IPS-20b (cell line): ENCODE data around the gene IQUB.
"Not testable (repeated sequence)": the region's sequence is repeated elsewhere in the genome, so short reads cannot be mapped to it uniquely, and the experiment has no call there.

Experiments used
- H3K27ac ChIP-seq: one replicate; pipeline ENCODE4 v1.5.1; 2013; ENCODE audit warnings: low read length
- H3K27me3 ChIP-seq: 2 replicates; pipeline ENCODE4 v1.6.1; 2013; ENCODE audit warnings: mild to moderate bottlenecking, low read length, inconsistent platforms; ENCODE audit not compliant: insufficient read depth
- H3K36me3 ChIP-seq: 2 replicates; pipeline ENCODE4 v1.6.1; 2013; ENCODE audit warnings: low read depth, mild to moderate bottlenecking, inconsistent platforms, low read length, moderate library complexity; ENCODE audit not compliant: insufficient read depth
- H3K4me1 ChIP-seq: 2 replicates; pipeline ENCODE4 v1.6.1; 2013; ENCODE audit warnings: mild to moderate bottlenecking, control low read depth, inconsistent platforms, low read length, moderate library complexity; ENCODE audit not compliant: insufficient read depth
- H3K4me3 ChIP-seq: 2 replicates; pipeline ENCODE4 v1.5.1; 2013; ENCODE audit warnings: mild to moderate bottlenecking, low read length, inconsistent platforms
- H3K9ac ChIP-seq: 2 replicates; pipeline ENCODE4 v1.6.1; 2013; ENCODE audit warnings: low read depth, mild to moderate bottlenecking, inconsistent platforms, low read length, moderate library complexity
- H3K9me3 ChIP-seq: 2 replicates; pipeline ENCODE4 v1.6.1; 2013; ENCODE audit warnings: mild to moderate bottlenecking, low read depth, low read length, inconsistent platforms; ENCODE audit not compliant: insufficient read depth

Gene IQUB

DNA sequence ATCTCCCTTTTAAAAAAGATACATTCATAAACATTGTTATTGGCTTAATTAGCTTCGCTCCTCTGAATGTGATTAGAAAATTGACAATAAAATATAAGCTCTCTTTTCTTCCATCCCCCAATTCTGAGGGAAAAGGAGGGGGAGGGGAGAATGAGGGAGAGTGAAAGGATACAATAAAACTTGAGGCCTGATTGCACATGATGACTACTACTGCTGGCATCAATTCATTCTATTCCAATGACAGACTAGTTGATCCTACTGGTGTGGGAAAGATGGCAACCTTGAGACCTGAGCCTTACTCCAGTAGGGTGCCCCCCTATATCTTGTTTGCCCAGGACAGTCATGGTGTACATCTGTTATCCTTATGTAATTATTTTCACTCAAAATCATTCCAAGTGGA, 4.5 kb upstream of the IQUB start:
- H3K27me3 ChIP-seq, result peaks cover 4% of the 10 kb centered on the region

DNA sequence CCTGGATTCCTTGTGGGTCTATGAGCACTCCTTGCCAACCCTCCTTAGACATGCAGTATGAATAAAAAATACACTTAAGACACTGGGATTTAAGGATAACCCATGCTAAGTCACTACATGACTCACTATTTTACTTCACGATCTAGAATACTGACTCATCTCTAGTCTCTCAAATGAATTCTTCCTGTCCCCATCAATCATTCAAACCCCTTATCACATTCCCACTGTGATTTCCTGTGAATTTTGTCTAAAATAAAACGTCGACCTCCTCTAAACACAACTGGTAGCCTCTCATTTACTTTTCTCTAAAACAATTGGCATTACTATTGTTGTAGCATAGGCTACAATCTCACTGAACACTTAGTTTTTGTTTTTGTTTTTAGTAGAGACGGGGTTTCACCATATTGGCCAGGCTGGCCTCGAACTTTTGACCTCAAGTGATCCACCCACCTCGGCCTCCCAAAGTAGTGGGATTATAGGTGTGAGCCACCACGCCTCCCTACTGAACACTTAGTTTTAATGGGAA, 3.9 kb upstream of the IQUB start:
- peaks cover 10% of the 10 kb centered on the region for H3K27me3 ChIP-seq
- no peak overlapping the region for H3K4me3 ChIP-seq
- no peaks in the 10 kb centered on the region for H3K9me3 ChIP-seq
- no peak overlapping the region for H3K9ac ChIP-seq
- no peak overlapping the region for H3K27ac ChIP-seq
- peaks cover 7% of the 10 kb centered on the region; the same call in 1 of the 2 replicates for H3K36me3 ChIP-seq
- H3K4me1 ChIP-seq, result peaks cover 3% of the 10 kb centered on the region; the same call in 1 of the 2 replicates

More for the DNA sequence above, 4.5 kb upstream of the IQUB start:
- H3K9ac ChIP-seq, result no peak overlapping the region
- peaks cover 12% of the 10 kb centered on the region; the same call in 1 of the 2 replicates for H3K36me3 ChIP-seq
- no peak overlapping the region for H3K4me3 ChIP-seq
- no peaks in the 10 kb centered on the region for H3K9me3 ChIP-seq
- peaks cover 1% of the 10 kb centered on the region; the same call in 1 of the 2 replicates for H3K4me1 ChIP-seq
- H3K27ac ChIP-seq, result no peak overlapping the region

DNA sequence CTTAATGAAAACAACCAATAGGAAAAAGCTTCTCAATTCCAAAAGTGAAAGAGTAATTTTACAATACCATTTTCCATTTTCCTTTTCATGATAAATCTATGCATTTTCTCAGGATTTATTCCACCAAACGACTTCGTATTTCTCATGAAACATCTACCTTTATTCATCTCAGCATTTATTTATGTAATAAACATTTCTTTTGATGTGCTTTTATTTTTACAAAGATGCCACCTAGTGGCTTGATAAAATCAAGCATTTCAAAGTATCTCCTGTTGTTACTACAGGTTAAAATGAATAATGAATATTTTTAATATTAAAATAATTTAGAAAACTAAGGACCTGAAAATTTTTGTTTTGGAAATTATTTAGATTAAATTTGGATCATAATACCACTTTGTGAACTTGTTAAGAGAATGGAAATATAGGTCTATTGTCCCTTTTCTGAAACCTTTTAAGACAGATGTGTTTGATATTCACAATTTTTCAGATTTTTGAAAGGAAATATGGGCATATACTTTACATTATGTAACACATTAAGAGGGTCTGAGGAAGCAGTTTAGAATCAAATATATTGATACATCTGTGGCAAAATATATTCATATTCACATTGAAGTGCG, 2.7 kb upstream of the IQUB start:
- H3K27ac ChIP-seq, result no peak overlapping the region
- H3K9me3 ChIP-seq, result no peaks in the 10 kb centered on the region
- 0 out of 2 replicates have a peak, but pooled peaks cover 5% of the 10 kb centered on the region for H3K36me3 ChIP-seq
- H3K4me1 ChIP-seq, result peaks cover 3% of the 10 kb centered on the region; the same call in 1 of the 2 replicates
- H3K9ac ChIP-seq, result no peak overlapping the region
- H3K27me3 ChIP-seq, result peaks cover 13% of the 10 kb centered on the region
- no peak overlapping the region for H3K4me3 ChIP-seq

DNA sequence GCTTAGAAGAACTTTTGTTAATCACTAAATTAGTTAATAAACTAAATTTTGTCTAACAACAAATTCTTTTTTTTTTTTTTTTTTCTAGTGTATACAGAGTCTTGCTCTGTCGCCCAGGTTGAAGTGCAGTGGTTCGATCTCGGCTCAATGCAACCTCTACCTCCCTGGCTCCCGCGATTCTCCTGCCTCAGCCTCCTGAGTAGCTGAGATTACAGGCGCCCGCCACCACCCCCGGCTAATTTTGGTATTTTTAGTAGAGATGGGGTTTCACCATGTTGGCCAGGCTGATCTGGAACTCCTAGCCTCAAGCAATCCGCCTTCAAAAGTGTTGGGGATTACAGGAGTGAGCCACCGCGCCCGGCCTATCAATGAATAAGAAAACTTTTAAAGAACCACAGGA, 1.1 kb upstream of the IQUB start:
- Histone ChIP-seq H3K4me3 (peak overlapping the region; percentile 84), H3K36me3 (no peaks in the 10 kb centered on the region), H3K9me3 (no peaks in the 10 kb centered on the region), H3K27ac (no peak overlapping the region), H3K27me3 (peaks cover 13% of the 10 kb centered on the region), H3K4me1 (peaks cover 3% of the 10 kb centered on the region; the same call in 1 of the 2 replicates), H3K9ac (no peak overlapping the region)

DNA sequence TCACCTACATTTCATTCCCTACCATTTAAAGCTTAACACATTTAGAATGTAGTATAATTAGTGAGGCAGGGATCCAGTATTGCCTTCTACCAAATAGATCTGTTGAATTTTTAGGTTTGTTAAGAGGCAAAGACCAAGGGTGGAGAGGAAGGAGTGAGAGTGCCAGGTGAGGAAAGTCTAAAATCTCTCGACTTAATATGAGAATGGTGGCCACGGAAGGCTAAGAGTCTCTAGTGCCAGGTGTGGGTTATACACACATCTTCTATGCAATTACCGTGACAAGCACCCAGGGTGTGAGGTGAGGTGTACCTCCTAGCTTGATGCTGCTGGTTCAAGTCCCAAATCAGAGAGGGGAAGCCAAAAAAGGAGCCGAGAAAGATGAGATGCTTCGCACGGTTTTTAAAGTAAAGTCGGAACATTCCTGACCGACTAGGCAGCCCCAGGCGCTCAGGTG, 439 bp downstream of the IQUB start:
- Histone ChIP-seq H3K27ac (no peak overlapping the region), H3K36me3 (no peaks in the 10 kb centered on the region), H3K4me1 (peaks cover 3% of the 10 kb centered on the region; the same call in 1 of the 2 replicates), H3K4me3 (peak overlapping the region; percentile 84), H3K9ac (peak overlapping the region; percentile 19; the same call in 1 of the 2 replicates), H3K27me3 (peaks cover 13% of the 10 kb centered on the region), H3K9me3 (no peaks in the 10 kb centered on the region)

DNA sequence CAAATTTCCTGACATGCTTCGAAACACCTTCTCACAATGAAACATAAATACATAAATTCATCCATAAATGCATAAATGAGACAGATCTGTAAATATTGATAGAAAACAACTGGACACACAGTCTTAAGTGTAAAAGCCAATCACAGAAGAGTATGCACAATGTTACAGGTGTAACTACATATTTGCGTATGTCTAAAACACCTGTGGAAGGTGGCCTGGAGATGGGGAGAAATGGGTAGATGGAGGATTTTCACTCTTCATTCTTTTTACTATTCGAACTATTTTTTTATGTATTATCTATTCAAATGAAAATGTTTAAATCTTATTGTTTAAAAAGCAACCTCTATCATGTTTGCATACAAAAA, 860 bp downstream of the IQUB start:
- Histone ChIP-seq H3K27me3 (peaks cover 13% of the 10 kb centered on the region), H3K9me3 (no peaks in the 10 kb centered on the region), H3K4me1 (peaks cover 3% of the 10 kb centered on the region; the same call in 1 of the 2 replicates), H3K27ac (no peak overlapping the region), H3K9ac (no peak overlapping the region), H3K4me3 (peak overlapping the region; percentile 84; the same call in 1 of the 2 replicates), H3K36me3 (no peaks in the 10 kb centered on the region)

DNA sequence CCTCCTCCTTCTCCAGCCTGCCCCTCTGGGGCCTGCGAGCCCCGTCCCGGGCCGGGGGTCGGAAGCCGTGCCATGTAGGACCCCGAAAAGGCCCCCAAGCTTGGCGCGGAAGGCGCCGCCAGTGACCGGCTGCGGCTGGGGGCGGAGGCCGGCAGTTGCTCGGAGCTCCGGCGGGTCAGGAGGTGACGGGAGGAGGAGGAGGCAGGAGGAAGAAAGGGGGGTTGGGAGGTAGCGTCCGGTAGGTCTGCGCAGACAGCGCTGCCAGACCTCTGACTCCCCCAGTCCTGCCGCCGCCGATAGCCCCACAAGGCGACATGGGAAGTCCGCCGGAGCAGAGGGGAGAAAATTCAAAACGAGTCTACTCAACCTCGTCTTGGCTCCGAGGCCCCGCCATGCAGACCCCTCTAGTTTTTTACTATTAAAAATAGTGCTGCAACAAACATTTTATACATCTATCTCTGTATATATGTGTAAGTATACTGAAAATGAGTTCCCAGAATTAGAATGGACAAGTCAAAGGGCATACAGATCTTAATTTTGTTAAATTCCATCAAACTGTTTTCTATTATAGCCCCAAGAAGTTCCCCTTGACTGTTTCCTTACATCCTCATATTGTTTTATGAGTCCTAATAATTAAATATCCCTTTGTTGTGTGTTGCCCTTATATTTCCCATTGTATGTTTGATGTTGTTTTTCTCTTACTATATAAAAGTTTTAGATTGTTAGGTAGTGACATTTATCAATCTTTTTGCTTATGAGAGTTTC, 1.4 kb downstream of the IQUB start:
- H3K36me3 ChIP-seq, H3K4me1 ChIP-seq, H3K9ac ChIP-seq, H3K27ac ChIP-seq, H3K9me3 ChIP-seq: not testable (repeated sequence)
- peak overlapping the region; percentile 58; the same call in 1 of the 2 replicates for H3K4me3 ChIP-seq
- H3K27me3 ChIP-seq, result peaks cover 13% of the 10 kb centered on the region

DNA sequence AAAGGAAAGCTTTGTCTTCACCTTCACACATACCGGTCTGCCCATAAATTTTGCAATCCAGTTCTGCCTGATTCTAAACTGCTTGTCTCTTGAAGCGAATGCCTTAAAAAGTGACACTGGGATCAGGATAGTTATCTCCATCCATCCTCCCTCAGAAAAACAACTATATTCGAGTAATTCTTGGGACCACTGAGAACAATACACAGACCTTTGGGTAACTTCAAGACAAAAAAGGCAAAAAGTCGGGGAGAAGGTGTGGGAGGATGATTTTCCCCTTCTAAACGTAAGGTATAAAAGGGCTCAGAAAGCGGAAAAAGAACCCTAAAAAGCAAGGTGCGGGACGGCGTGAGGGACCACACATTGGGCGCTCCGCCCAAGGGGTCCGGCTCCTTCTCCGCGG, 2.1 kb downstream of the IQUB start:
- not testable (repeated sequence) for H3K9me3 ChIP-seq, H3K36me3 ChIP-seq, H3K27ac ChIP-seq, H3K4me1 ChIP-seq
- peak overlapping the region; percentile 43; the same call in 1 of the 2 replicates for H3K9ac ChIP-seq
- H3K27me3 ChIP-seq, result peaks cover 13% of the 10 kb centered on the region
- H3K4me3 ChIP-seq, result peak overlapping the region; percentile 58

DNA sequence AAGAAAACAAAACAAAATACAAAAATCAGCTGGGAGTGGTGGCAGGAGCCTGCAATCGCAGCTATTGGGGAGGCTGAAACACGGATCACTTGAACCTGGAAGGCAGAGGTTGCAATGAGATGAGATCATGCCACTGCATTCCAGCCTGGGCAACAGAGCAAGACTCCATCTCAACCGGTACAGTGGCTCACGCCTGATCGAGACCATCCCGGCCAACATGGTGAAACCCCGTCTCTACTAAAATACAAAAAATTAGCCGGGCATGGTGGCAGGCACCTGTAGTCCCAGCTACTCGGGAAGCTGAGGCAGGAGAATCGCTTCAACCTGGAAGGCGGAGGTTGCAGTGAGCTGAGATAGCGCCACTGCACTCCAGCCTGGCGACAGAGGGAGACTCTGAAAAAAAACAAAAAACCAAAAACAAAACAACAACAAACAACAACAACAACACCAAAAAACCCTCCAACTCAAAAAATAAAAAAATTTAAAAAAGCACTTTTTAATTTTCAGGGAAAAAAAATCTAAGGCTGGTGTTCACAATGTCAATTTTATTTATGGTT, 4.3 kb downstream of the IQUB start:
- H3K4me3 ChIP-seq, H3K36me3 ChIP-seq, H3K9ac ChIP-seq, H3K9me3 ChIP-seq, H3K27ac ChIP-seq, H3K4me1 ChIP-seq: not testable (repeated sequence)
- peaks cover 13% of the 10 kb centered on the region for H3K27me3 ChIP-seq

DNA sequence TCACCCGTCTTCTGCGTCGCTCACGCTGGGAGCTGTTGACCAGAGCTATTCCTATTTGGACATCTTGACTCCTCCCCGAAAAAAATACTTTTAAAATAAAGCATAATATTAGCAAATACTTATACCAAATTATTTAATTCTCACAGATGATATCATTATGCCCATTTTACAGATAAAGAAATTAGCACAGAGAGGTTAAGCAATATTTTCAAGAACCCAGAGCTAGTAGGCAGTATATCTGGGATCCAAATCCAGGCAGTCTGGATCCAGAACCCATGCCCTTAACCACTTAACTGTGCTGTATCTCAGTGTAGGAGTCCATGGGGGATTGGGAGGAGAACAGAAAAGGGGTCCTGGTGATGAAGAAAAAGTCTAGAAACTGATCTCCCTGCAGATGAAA, 6.1 kb downstream of the IQUB start:
- H3K4me3 ChIP-seq, result peak overlapping the region; percentile 46
- H3K4me1 ChIP-seq, result no peaks in the 10 kb centered on the region; the same call in 1 of the 2 replicates
- no peaks in the 10 kb centered on the region for H3K9me3 ChIP-seq
- H3K27ac ChIP-seq, result no peak overlapping the region
- no peak overlapping the region for H3K9ac ChIP-seq
- peaks cover 3% of the 10 kb centered on the region for H3K27me3 ChIP-seq
- no peaks in the 10 kb centered on the region for H3K36me3 ChIP-seq

DNA sequence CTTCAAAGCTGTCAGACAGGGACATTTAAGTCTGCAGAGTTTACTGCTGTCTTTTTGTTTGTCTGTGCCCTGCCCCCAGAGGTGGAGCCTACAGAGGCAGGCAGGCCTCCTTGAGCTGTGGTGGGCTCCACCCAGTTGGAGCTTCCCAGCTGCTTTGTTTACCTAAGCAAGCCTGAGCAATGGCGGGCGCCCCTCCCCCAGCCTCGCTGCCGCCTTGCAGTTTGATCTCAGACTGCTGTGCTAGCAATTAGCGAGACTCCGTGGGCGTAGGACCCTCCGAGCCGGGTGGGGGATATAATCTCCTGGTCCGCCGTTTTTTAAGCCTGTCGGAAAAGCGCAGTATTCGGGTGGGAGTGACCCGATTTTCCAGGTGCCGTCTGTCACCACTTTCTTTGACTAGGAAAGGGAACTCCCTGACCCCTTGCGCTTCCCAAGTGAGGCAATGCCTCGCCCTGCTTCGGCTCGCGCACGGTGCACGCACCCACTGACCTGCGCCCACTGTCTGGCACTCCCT, 6.6 kb downstream of the IQUB start:
- H3K36me3 ChIP-seq, H3K27me3 ChIP-seq, H3K4me1 ChIP-seq, H3K9ac ChIP-seq, H3K27ac ChIP-seq, H3K9me3 ChIP-seq: not testable (repeated sequence)
- H3K4me3 ChIP-seq, result peak overlapping the region; percentile 46; the same call in 1 of the 2 replicates
